Stimulated activated CD4-positive, alpha-beta T cell treated with anti-CD3 and anti-CD28 coated beads, Interleukin-2, amount 100 ng/mL, for 24 hours (primary cell): ENCODE results near the gene ISCA2.
A peak's percentile ranks its signal among the peaks of the same experiment; 100 is the strongest.
"Not testable (repeated sequence)": the region's sequence is repeated elsewhere in the genome, so short reads cannot be mapped to it uniquely, and the experiment has no call there.

ENCODE experiments used
- DNase-seq, 2 donors: peaks; one replicate each; pipeline ENCODE4 v3.0.0-alpha.2; 2020

ISCA2 gene, protein sequence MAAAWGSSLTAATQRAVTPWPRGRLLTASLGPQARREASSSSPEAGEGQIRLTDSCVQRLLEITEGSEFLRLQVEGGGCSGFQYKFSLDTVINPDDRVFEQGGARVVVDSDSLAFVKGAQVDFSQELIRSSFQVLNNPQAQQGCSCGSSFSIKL

GRCh38 chr14:74493343-74494261, at the start of gene ISCA2:
Gene ISCA2 (plus strand): TSS chr14:74493765. CDS start chr14:74493775, 10 bp downstream.
- peak; percentile 100 for DNase-seq

DNA sequence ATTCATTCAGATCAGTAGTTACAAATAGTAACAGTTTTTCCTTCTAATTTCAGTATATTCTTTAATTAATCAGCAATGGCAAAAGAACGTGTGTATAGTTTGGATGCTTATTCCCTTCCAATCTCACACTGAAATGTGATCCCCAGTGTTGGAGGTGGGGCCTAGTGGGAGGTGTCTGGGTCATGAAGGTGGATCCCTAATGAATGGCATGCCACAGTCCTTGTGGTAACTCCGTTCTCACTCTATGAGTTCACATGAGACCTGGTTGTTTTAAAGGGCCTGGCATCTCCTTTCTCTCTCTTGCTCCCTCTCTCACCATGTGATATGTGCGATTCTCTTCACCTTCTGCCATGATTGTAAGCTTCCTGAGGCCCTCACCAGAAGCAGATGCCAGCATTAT, 48.7 kb upstream of the ISCA2 start:
- DNase-seq, result no peak

DNA sequence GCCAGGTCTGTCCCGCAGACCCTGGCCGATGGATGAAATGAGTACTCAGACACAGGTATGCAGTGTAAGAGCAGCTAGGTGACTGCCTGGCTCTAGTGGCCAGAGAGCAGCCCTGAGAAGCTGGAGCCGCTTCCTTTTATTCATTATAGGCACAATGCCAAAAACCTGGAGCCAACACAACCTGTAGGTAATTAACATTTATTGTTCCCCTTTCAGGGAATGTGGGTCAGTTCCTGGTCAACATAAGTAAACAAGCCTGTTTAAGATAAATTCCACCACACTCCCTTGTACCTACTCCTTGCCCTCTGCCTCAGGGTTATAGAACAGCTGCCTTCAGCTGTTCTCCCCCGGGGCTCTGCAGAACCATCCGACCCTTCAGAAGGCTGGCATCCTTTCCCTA, 39.2 kb upstream of the ISCA2 start:
- not testable (repeated sequence) for DNase-seq

GRCh38 chr14:74456684-74457564, 36.6 kb upstream of the ISCA2 start:
- DNase-seq, result no peak

DNA sequence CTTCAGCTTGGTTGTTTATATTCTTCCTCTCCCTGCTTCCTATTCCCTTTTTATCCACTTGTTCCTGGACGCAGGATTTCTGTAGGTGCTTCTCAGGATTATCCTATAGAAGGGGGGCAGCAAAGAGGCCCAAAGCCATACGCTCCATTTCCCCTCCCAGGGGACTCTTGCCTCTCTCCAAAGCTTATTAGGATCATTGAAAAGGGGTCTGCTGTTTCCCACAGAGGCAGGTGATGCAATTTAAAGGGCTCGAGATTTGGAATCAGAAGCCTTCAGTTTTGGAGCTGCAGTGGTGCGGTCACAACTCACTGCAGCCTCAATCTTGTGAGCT, 36.0 kb upstream of the ISCA2 start:
- no peak for DNase-seq

GRCh38 chr14:74459289-74459946, 34.1 kb upstream of the ISCA2 start:
- DNase-seq, result peak; percentile 34 to 46

DNA sequence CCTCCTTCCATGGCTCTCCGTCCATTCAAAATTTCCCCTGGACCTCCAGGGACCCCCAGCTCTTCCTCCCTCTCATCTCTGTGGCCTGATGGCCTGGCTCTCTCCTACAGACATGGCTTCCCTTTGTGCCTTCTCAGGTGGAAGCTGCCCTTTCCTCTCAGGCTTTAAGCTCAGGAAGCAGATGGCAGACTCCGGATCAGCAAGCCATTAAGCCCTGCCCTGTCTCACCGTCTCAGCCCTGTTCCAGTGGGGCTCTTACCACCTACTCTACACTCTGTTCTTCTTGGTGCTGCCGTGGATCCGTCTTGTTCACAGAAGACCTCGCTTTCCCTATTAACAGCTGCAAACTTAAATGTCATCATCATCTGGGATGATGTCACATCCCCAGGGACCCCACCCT, 33.6 kb upstream of the ISCA2 start:
- no peak for DNase-seq

DNA sequence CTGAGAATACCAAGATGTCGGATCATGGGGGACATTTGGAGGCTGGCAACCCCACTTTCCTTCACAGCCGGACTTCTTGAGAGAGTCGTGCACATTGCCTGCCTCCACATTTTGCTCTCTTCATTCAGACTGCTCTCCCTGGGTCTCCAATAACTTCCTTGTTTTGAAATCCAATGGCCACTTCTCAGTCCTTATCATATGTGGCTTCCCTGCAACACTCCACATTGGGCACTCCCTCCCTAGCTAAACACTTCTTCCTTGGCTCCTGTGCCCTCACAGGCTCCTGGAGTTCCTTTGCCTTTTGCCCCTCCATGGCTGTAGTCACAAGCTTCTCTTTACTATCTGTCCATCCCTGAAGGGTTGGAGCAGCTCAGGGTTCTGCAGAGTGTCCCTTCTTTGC, 30.6 kb upstream of the ISCA2 start:
- no peak for DNase-seq

DNA sequence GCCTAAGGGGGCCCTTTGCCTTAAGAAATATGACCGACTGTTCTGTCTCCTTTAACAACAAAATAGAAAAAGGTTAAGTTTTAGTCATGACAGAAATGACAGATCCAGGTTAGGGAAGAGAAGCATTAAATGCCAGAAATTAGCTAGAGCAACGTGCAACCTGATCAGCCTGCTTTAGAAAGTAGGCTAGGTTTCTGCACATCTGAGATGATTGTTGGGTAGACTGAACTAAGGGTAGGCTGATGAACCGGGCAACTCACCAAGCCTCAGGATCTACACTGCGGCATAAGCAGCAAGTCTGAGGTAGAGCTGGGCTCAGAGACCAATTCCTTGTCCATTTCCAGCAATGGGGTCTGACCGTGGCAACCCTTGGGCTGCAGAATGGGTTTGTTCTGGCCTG, 29.9 kb upstream of the ISCA2 start:
- peak in 1 of 2 donors; percentile 3 for DNase-seq

DNA sequence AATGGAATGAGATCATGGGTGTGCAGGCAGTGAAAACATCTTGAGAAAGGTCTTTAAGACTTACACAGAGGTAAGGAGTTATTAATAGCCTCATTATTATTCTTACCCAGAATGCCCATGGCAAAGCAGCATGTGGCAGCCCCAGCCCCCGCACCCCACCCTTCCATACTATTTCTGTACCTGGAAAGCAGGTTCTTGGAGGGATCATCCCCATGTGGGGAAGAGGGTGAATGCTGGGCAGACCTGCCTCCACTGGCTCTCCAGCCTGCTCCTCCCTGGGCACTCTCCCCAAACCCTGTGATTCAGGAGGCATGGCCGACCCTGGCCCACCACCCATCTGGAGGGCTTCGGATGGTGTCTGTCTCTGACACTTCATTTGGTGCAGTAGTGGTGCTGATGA, 28.8 kb upstream of the ISCA2 start:
- DNase-seq, result no peak

DNA sequence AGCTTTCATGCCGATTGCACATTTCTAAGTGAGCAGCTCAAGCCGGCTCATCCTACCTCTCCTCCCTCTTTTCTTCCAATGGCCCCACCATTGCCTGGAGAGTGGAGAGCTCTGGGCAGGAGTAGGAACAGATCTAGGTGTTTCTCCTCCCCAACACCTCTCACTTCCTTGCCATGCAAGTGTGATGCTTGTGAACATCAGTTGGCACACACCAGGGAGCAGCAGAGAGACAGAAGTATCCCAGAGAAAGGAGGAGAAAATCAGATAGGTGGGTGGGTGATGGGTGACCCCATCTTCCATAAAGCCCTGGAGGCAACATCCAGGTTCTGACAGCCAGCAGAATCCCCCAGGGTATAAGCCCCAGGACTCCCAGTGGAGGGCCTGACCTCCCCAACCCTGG, 28.2 kb upstream of the ISCA2 start:
- no peak for DNase-seq

DNA sequence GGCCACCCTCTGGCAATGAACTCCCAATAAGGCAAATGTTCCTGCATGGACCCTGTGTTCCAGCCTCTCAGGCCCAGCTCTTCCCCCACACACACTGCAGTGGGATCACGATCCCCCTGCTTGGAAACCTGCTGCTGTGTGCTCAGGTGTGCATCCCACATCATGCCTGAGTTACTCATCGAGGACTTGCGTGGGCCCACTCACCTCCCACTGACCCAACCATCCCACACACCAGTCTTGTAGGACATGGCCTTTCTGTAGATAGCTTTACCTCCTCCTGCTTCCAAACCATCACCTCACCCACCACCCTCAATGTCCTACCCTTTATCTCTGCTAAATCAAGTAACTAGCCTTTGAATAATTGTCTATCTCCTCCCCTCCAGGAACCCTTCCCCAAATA, 25.1 kb upstream of the ISCA2 start:
- DNase-seq, result no peak

DNA sequence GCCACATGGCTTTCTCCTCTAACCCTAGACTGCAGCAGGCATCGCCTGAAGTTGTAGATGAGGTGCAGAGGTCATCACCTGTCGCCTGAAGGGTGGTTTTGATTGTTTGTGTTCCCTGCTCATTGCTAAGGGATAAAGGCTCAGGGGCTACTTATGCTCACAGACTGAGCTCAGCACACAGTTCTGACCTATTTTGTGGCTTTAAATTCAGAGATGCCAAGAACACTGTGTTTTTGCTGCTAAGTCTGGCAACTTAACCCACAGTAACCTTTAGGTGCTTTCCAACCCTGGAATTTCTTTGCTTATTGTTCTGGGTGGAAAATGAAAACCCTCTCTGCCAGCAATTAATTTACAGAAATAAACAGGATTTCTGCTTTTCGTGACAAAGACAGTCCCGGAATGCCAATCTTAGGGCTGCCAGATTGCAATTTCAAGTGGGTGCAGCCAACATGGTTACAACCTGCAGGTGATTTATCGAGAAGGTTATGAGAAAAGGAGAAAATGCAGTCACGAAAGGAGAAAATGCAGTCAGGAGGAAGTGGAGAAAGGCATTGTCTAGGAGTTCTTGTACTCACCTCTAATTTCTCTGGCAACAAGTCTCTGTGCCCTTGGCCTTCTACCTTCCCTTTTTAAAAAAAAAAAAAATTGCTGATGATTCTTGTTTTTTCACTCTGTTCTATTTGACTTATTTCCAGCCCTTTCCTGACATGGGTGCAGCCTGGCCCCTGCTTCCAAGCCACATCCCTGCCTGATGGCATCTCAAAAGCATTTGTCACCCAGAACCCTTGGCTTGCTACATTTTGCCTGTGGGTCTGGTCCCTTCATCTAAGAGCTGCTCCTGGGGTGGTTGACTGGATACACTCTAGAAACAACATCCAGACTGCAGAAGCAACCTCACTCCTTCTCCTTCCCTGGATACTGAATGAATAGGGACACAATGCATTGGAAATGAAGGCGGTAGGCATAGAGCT, 23.7 kb upstream of the ISCA2 start:
- no peak for DNase-seq

DNA sequence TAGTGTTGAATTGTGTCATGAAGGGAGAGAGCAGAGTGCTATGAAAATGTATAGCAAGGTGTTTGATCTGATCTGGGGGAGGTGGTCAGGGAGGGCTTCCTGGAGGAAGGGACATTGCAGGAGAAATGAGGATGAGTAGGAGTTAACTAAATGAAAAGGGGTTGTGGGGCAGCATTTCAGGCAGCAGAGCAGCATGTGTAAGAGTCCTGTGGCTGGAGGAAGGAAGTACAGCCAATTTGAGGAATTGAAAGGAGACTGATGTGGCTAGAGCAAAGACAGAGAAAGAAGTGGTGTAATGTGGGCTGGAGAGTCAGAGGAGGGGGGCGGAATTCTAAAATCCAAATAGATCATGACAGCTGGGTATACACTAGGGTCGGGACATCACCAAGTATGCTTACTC, 21.0 kb upstream of the ISCA2 start:
- DNase-seq, result no peak

- no peak for DNase-seq
Measured at GRCh38 chr14:74474376-74474775, 19.2 kb upstream of the ISCA2 start.

GRCh38 chr14:74475678-74476077, 17.9 kb upstream of the ISCA2 start:
- DNase-seq, result no peak

DNA sequence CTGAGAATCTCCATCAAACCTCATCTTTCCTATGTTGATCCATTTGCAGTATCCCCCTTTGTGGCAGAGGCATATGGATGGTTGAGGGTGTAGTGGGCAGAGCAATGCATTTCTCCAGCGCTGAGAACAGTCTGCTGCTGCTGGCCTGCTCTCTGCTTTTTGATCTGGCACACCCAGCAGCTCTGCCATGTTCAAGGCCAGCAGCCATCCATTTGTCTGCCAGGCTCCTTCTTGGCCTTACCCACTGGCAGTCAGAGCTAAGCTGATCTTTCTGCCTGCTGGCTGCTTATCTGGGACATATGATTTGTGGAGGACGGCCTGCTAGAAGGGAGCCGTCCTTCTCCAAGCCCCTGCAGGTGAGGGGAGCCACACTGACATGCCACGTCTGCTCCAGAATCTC, 17.5 kb upstream of the ISCA2 start:
- no peak for DNase-seq

DNA sequence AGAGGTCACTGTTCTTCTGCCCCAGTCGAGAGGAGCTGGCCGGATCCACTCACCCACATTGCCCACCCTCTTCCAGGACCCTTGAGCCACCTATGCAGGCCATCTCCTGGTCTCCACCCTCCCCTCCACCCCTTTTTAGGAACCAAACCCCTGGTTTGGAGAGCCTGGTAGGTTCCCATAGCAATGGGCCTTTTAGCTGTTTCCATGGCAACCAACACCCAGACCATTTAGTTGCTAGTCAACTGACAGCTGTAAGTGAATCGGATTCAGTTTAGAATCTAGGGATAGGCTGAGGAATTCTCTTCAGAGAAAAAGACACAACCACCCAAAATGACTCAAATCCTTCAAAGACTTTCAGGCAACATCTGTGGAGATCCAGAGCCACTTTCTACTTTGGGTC, 17.0 kb upstream of the ISCA2 start:
- DNase-seq, result no peak

GRCh38 chr14:74478996-74479635, 14.4 kb upstream of the ISCA2 start:
- no peak for DNase-seq

DNA sequence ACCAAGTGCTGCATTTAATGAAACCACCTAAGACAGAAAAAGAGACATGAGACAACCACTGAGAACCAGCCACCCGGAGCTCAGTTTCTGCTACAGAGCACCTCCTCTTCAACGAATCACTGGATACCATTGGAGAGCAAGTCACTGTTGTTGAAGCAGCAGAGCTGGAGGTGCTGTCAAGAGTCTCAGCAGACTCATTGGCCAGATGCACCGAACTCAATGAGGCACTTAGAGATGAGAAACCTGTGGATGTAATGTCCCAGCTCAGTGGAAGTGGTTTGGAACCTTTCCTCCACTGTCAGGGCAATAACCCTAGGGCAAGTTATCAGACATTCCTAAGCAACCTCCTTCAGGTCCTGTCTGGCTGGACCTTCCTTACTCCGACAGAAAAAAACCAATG, 13.5 kb upstream of the ISCA2 start:
- DNase-seq, result no peak

DNA sequence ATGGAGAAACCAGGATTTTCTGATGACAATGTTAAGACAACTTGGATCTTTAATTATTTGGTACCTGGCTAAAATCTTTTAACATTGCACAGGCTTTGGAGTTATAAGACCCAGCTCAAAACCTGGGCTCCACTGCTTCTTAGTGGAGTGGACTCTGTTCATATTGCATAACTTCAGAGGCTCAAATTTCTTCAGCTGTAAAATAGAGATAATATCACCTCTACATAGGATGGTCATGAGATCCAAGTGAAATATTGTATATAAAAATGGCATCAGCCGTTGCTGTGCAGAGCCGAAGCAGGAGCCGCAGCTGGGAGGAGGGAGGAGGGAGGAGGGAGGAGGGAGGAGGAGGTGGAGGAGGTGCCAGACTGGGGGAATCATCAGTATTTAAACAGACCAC, 11.0 kb upstream of the ISCA2 start:
- DNase-seq, result no peak
